Jurkat, Clone E6-1 (cell line): ENCODE results near the gene EIF4E.
"Not testable (repeated sequence)": the region's sequence is repeated elsewhere in the genome, so short reads cannot be mapped to it uniquely, and the experiment has no call there.

Source experiments
- DNase-seq: peaks from one replicate; pipeline ENCODE4 v3.0.0-alpha.2; 2011; ENCODE audit warnings: low read depth, low spot score
- H3K4me3 ChIP-seq: 2 replicates; pipeline ENCODE4 v1.5.1; 2011; ENCODE audit warnings: mild to moderate bottlenecking, low read length, control low read depth, moderate library complexity

EIF4E gene

DNA sequence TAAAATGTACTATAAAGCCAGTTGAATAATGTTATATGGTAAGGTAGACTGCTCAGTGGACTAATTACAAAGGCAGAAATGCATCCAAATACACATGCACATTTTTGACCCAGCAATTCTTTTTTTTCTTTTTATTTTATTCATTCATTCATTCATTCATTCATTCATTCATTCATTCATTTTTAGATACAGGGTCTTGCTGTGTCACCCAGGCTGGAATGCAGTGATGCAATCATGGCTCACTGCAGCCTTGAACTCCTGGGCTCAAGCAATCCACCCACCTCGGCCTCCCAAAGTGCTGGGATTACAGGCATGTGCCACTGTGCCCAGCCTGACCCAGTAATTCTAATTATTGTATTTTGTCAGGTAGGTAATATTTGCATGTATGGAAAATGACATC lies 97.9 kb downstream of the EIF4E start:
- H3K4me3 ChIP-seq, DNase-seq: not testable (repeated sequence)
